ENCODE data around the gene CDKAL1. TPM values are rescaled to one million over a fixed set of nuclear protein-coding genes. Genes with fewer than 3 reads are reported as not detected.
A peak's percentile ranks its signal among the peaks of the same experiment; 100 is the strongest.

CDKAL1 gene
- total RNA-seq, 1 experiment from 2014 or later, result 20.6 TPM

- Mint-ChIP-seq H3K4me3 (no peak overlapping the region), H3K27me3 (ENCODE audit: low read depth) (peaks cover under 1% of the 10 kb centered on the region; the same call in 1 of the 2 replicates), H3K36me3 (no peaks in the 10 kb centered on the region), H3K4me1 (peaks cover 69% of the 10 kb centered on the region), H3K27ac (no peak overlapping the region), H3K9me3 (no peaks in the 10 kb centered on the region)
- no peak for TF ChIP-seq PRDM15 (CRISPR knock-in tag; IDR thresholded peaks at IDR 0.05)
- TF ChIP-seq NFE2L1 (CRISPR knock-in tag; IDR thresholded peaks at IDR 0.05), result no peak
- TF ChIP-seq ZMAT4 (CRISPR knock-in tag; IDR thresholded peaks at IDR 0.05), result no peak
- TF ChIP-seq GABPB1 (CRISPR knock-in tag; IDR thresholded peaks at IDR 0.05), result no peak
- no peak for TF ChIP-seq ZNF512 (CRISPR knock-in tag; IDR thresholded peaks at IDR 0.05; ENCODE audit: borderline replicate concordance)
- TF ChIP-seq ZNF671 (CRISPR knock-in tag; IDR thresholded peaks at IDR 0.05), result no peak
- no peak for ATAC-seq
- no peak for DNase-seq (ENCODE audit: low spot score)
- ChIA-PET CTCF (no interaction called here), POLR2A (no interaction called here)
Observed at GRCh38 chr6:20955751-20956150, 421.5 kb downstream of the CDKAL1 start.

GRCh38 chr6:20960067-20960466 is 425.8 kb downstream of the CDKAL1 start:
- Mint-ChIP-seq H3K36me3 (no peaks in the 10 kb centered on the region), H3K9me3 (no peaks in the 10 kb centered on the region), H3K27me3 (ENCODE audit: low read depth) (peaks cover 3% of the 10 kb centered on the region; the same call in 1 of the 2 replicates), H3K27ac (no peak overlapping the region), H3K4me1 (peaks cover 46% of the 10 kb centered on the region), H3K4me3 (no peak overlapping the region)
- DNase-seq (ENCODE audit: low spot score) (no peak), ATAC-seq (peak; percentile 85)
- CTCF ChIA-PET, result no interaction called here
- POLR2A ChIA-PET, result interaction anchor here (0.6 kb wide), 1 partner anchor 138 kb away, joined by 3 read pairs; no protein-coding TSS in a partner anchor
- no peak for TF ChIP-seq HMGA2 (CRISPR knock-in tag; IDR thresholded peaks at IDR 0.05)
- TF ChIP-seq NFE2L1 (CRISPR knock-in tag; IDR thresholded peaks at IDR 0.05), result no peak
- no peak for TF ChIP-seq ZNF121 (CRISPR knock-in tag; IDR thresholded peaks at IDR 0.05)
- TF ChIP-seq SOX15 (CRISPR knock-in tag; IDR thresholded peaks at IDR 0.05), result no peak
- no peak for TF ChIP-seq ZNF138 (CRISPR knock-in tag; conservative IDR thresholded peaks at IDR 0.05)
- no peak for TF ChIP-seq GTF2I (CRISPR knock-in tag; conservative IDR thresholded peaks at IDR 0.05)
- no peak for TF ChIP-seq ZNF219 (CRISPR knock-in tag; IDR thresholded peaks at IDR 0.05; ENCODE audit: borderline replicate concordance)
- TF ChIP-seq JAZF1 (CRISPR knock-in tag; IDR thresholded peaks at IDR 0.05), result no peak
- no peak for TF ChIP-seq IRF1 (CRISPR knock-in tag; IDR thresholded peaks at IDR 0.05)
- no peak for TF ChIP-seq ZNF512 (CRISPR knock-in tag; IDR thresholded peaks at IDR 0.05; ENCODE audit: borderline replicate concordance)
- TF ChIP-seq FOXP4 (CRISPR knock-in tag; IDR thresholded peaks at IDR 0.05), result no peak
- TF ChIP-seq EMX1 (CRISPR knock-in tag; IDR thresholded peaks at IDR 0.05), result no peak
